ENCODE results near the gene GRIK3. TPM values are rescaled to one million over a fixed set of nuclear protein-coding genes. Genes with fewer than 3 reads are reported as not detected.

Gene GRIK3
- polyA plus RNA-seq, 1 donor (not counting 4 experiments of a cell fraction or from before 2014, with no cell fraction given): not detected

DNA sequence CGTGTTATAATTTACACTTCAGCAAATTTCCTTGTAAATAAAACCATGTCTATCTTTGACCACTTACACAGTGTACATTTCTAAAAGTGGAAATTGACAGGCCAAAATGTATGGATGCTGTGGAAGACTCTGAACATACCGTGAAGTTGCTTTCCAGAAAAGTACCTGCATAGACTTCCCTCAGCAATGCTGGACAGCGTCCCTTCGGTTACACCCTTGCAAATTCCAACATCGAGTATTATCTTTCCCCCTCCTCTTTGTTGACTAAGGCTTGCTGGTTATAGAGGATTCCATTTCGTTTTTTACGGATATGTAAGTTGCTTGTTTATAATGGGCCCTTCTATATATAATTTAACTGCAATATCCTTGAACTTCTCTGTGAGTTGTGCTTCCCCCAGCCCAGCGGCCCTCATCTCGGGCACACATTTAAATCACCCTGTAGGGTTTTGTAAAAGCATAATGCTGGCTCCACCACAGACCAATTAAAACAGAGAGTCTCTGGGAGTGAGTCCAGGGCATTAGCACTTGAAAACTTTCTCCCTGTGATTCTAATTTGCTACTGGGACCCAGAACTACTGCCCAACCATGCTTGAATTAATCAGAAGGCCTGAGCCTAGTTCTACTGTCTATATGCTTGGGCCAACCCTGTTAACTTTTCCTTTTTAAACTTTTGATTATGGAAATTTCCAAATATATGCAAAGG is 230.3 kb downstream of the GRIK3 start:
- DNase-seq (ENCODE audit: low read depth, low spot score) (no peak), FAIRE-seq (no peak)
- Histone ChIP-seq H3K27me3 (ENCODE audit: control insufficient read depth, extremely low read depth, insufficient read depth, low read length) (no peaks in the 10 kb centered on the region), H3K36me3 (ENCODE audit: control insufficient read depth in 2 of 2, extremely low read depth in 1 of 2, insufficient read depth in 2 of 2, low read length in 2 of 2) (no peaks in the 10 kb centered on the region), H3K9ac (ENCODE audit: control insufficient read depth, extremely low read depth, insufficient read depth, low read length) (no peak overlapping the region), H3K9me1 (ENCODE audit: control insufficient read depth, extremely low read depth, insufficient read depth, low read length) (no peaks in the 10 kb centered on the region), H3K79me2 (ENCODE audit: control insufficient read depth, insufficient read depth, low read length) (no peaks in the 10 kb centered on the region), H3K4me1 (ENCODE audit: control insufficient read depth, extremely low read depth, insufficient read depth, low read length) (no peaks in the 10 kb centered on the region), H3K27ac (ENCODE audit: control insufficient read depth, insufficient read depth, low read length) (no peak overlapping the region), H3K4me3 (ENCODE audit: control insufficient read depth in 2 of 3, extremely low read depth in 1 of 3, insufficient read depth in 2 of 3, low read depth in 1 of 3, low read length in 3 of 3) (no peak overlapping the region), H4K20me1 (ENCODE audit: control insufficient read depth, extremely low read depth, insufficient read depth, low read length) (no peaks in the 10 kb centered on the region), H2AFZ (ENCODE audit: control insufficient read depth, low read length) (no peak overlapping the region), H3K9me3 (ENCODE audit: control insufficient read depth, low read depth, low read length) (no peaks in the 10 kb centered on the region), H3K4me2 (ENCODE audit: control insufficient read depth, extremely low read depth, insufficient read depth, low read depth, low read length) (no peak overlapping the region)
- TF ChIP-seq EZH2 (IDR thresholded peaks at IDR 0.05; ENCODE audit: low read length): no peak
- TF ChIP-seq, protein P1, sequence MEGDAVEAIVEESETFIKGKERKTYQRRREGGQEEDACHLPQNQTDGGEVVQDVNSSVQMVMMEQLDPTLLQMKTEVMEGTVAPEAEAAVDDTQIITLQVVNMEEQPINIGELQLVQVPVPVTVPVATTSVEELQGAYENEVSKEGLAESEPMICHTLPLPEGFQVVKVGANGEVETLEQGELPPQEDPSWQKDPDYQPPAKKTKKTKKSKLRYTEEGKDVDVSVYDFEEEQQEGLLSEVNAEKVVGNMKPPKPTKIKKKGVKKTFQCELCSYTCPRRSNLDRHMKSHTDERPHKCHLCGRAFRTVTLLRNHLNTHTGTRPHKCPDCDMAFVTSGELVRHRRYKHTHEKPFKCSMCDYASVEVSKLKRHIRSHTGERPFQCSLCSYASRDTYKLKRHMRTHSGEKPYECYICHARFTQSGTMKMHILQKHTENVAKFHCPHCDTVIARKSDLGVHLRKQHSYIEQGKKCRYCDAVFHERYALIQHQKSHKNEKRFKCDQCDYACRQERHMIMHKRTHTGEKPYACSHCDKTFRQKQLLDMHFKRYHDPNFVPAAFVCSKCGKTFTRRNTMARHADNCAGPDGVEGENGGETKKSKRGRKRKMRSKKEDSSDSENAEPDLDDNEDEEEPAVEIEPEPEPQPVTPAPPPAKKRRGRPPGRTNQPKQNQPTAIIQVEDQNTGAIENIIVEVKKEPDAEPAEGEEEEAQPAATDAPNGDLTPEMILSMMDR (optimal IDR thresholded peaks at IDR 0.05 in 1 of 3, IDR thresholded peaks at IDR 0.05 in 1 of 3, conservative IDR thresholded peaks at IDR 0.05 in 1 of 3; ENCODE audit: extremely low read depth in 1 of 3, insufficient read depth in 2 of 3, low read length in 3 of 3): no peak
- dilution Hi-C loops (cut with MboI; ENCODE audit: extremely low pct_ligation_motif_present, low sequenced_read_pairs): no loop called here

DNA sequence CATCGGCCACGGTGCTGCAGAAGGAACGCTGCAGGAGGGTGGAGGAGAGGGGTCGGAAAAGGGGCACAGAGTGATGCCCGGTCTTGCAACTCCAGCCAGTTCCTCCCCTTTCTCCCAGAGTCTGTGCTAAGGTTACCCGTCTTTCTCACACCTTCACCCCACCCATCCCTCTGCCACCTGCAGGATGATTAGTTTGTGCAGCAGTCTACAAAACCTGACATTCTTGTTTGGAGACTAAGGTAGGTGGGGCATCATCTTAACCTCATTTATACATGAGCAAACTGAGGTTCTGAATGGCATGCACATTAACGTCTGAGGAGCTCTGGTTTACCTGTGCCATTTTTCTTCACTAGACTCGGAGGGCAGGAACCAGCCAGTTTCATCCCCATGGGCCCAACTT is 232.3 kb downstream of the GRIK3 start:
- dilution Hi-C loops (cut with MboI; ENCODE audit: extremely low pct_ligation_motif_present, low sequenced_read_pairs): no loop called here
- H3K27ac ChIP-seq (ENCODE audit: control insufficient read depth, insufficient read depth, low read length): no peak overlapping the region
- FAIRE-seq (no peak), DNase-seq (ENCODE audit: low read depth, low spot score) (no peak)
- H3K9ac ChIP-seq (ENCODE audit: control insufficient read depth, extremely low read depth, insufficient read depth, low read length): no peak overlapping the region
- no peak overlapping the region for H3K4me3 ChIP-seq (ENCODE audit: control insufficient read depth in 2 of 3, extremely low read depth in 1 of 3, insufficient read depth in 2 of 3, low read depth in 1 of 3, low read length in 3 of 3)
- H3K27me3 ChIP-seq (ENCODE audit: control insufficient read depth, extremely low read depth, insufficient read depth, low read length): no peaks in the 10 kb centered on the region
- TF ChIP-seq EZH2 (IDR thresholded peaks at IDR 0.05; ENCODE audit: low read length): no peak
- TF ChIP-seq, protein P1 (optimal IDR thresholded peaks at IDR 0.05 in 1 of 3, IDR thresholded peaks at IDR 0.05 in 1 of 3, conservative IDR thresholded peaks at IDR 0.05 in 1 of 3; ENCODE audit: extremely low read depth in 1 of 3, insufficient read depth in 2 of 3, low read length in 3 of 3): no peak
- peaks cover 3% of the 10 kb centered on the region for H4K20me1 ChIP-seq (ENCODE audit: control insufficient read depth, extremely low read depth, insufficient read depth, low read length)
- no peak overlapping the region for H2AFZ ChIP-seq (ENCODE audit: control insufficient read depth, low read length)
- H3K4me1 ChIP-seq (ENCODE audit: control insufficient read depth, extremely low read depth, insufficient read depth, low read length): no peaks in the 10 kb centered on the region
- no peaks in the 10 kb centered on the region for H3K36me3 ChIP-seq (ENCODE audit: control insufficient read depth in 2 of 2, extremely low read depth in 1 of 2, insufficient read depth in 2 of 2, low read length in 2 of 2)
- no peaks in the 10 kb centered on the region for H3K9me3 ChIP-seq (ENCODE audit: control insufficient read depth, low read depth, low read length)
- no peak overlapping the region for H3K4me2 ChIP-seq (ENCODE audit: control insufficient read depth, extremely low read depth, insufficient read depth, low read depth, low read length)
- H3K79me2 ChIP-seq (ENCODE audit: control insufficient read depth, insufficient read depth, low read length): no peaks in the 10 kb centered on the region
- no peaks in the 10 kb centered on the region for H3K9me1 ChIP-seq (ENCODE audit: control insufficient read depth, extremely low read depth, insufficient read depth, low read length)
